GM12873 (cell line): ENCODE measurements around the gene RTKN.

Source experiments
- CTCF ChIP-seq: IDR thresholded peaks from 2 replicates; pipeline ENCODE4 v1.5.1; 2012; ENCODE audit warnings: low read depth, mild to moderate bottlenecking, moderate library complexity, low read length, control low read depth; ENCODE audit not compliant: insufficient read depth; ENCODE audit errors: missing control alignments

Gene RTKN

GRCh38 chr2:74424139-74424992 lies 17.4 kb downstream of the RTKN start:
- TF ChIP-seq CTCF = no peak

- TF ChIP-seq CTCF = no peak
Measured at GRCh38 chr2:74423231-74424095, 18.3 kb downstream of the RTKN start.

GRCh38 chr2:74421221-74421870 lies 20.4 kb downstream of the RTKN start, which contains the start of the genes C2orf81 and WDR54:
Gene C2orf81, minus strand, starts transcription at chr2:74421619. Its CDS starts 59 bp downstream, at chr2:74421560.
Gene WDR54, plus strand, starts transcription at chr2:74421730. Its CDS starts 424 bp downstream, at chr2:74422154.
- no peak for TF ChIP-seq CTCF

- no peak for TF ChIP-seq CTCF
Measured at GRCh38 chr2:74420006-74420405, 21.7 kb downstream of the RTKN start.

- TF ChIP-seq CTCF = no peak
Measured at GRCh38 chr2:74419345-74419744, 22.4 kb downstream of the RTKN start.

GRCh38 chr2:74418312-74418711 lies 23.4 kb downstream of the RTKN start:
- TF ChIP-seq CTCF = no peak
